OCI-M1 (cell line): ENCODE results near the gene TP53I3.
"Not testable (repeated sequence)": the region's sequence is repeated elsewhere in the genome, so short reads cannot be mapped to it uniquely, and the experiment has no call there.

Experiments
- DNase-seq: peaks from one replicate; lab custom pipeline; 2025; lab: John Stamatoyannopoulos, UW

Gene TP53I3

DNA sequence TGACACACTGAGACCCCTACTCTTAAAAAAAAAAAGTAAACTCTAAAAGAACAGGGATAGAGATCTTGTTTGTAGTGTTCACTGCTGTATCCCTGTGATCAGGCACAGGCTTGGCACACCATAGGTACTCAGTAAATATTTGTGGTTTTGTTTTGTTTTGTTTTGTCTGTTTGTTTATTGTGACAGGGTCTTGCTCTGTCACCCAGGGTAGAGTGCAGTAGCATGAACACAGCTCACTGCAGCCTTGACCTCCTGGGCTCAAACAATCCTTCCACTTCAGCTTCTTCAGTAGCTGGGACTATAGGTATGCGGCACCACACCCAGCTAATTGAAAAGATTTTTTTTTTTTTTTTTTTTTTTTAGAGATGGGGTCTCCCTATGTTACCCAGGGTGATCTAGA, 31.7 kb downstream of the TP53I3 start:
- no peak for DNase-seq

- DNase-seq, result no peak
Observed at GRCh38 chr2:24051833-24052232, 32.8 kb downstream of the TP53I3 start.

- no peak for DNase-seq
Observed at GRCh38 chr2:24050041-24050979, 34.3 kb downstream of the TP53I3 start.

GRCh38 chr2:24049485-24050021, 35.1 kb downstream of the TP53I3 start, which contains the start of gene FKBP1B:
FKBP1B (plus strand) TSS chr2:24049741; CDS start chr2:24049850, 109 bp downstream.
- no peak for DNase-seq

GRCh38 chr2:24048769-24049484, 35.7 kb downstream of the TP53I3 start:
- peak; percentile 54 for DNase-seq

DNA sequence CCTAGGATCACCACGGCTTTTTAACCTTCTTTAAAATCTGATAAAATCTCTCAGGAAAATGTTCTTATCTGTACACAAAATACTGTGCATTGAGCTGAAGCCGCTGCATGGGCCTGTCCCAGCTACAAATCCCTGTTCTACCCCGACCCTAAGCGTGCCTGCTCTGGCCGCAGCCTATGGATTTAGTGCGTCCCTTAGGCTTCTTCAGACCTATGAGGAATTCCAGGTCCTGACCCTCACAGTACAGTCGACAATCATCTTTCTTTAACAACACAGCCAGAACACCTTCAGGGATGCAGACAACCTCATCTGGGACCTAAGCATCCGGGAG, 37.0 kb downstream of the TP53I3 start:
- no peak for DNase-seq

- peak; percentile 99 for DNase-seq
Observed at GRCh38 chr2:24046930-24047702, 37.5 kb downstream of the TP53I3 start, which contains the start of gene WDCP. WDCP (minus strand) TSS chr2:24047391; CDS start chr2:24039494, 7,897 bp downstream.

DNA sequence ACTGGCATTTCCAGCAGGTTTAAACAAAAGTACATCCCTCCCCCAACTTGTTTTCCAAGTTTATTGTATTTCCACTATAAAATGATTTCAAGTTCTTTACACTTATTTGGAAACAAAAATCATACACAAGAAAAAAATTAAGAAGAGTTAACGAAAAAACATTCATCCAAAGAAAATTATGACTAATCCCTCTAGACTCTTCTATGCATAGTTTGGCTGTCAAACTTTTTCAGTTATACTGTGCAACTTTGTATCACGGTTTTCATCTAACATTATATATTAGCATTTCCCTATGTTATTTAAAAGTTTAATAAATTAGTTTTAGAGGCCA, 38.1 kb downstream of the TP53I3 start:
- no peak for DNase-seq

DNA sequence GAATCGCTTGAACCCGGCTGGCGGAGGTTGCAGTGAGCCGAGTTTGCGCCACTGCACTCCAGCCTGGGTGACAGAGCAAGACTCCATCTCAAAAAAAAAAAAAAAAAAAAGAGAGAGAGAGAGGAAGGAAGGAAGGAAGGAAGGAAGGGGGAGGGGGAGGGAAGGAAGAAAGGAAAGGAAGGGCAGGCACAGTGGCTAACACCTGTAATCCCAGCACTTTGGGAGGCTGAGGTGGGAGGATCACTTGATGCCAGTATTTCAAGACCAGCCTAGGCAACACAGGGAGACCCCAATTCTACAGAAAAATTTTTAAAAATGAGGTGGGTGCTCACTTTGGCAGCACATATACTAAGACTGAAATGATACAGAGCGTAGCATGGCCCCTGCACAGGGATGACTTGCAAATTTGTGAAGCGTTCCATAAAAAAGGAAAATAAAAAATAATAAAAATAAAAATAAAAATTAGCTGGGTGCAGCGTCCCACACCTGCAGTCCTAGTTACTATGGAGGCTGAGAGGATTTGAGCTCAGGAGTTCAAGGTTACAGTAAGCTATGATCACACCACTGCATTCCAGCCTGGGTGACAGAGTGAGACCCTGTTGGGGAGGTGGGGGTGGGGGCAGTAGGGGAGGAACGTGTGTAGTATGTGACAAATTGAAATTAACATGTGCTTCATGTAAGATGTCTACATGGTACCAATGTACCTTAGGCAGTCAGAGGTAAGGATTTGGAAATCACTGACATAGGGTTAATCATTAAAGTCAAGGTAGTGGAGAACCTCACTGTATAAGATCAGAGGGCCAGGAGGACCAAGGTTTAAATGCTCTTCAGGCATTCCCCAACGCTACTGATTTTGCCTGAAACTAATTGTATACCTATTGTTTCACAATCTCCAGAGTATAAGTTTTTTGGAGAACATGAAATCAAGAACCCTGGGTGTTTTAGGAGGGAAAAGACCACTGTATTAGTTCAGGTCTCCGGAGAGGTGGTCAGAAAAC, 38.8 kb downstream of the TP53I3 start:
- DNase-seq, result peak; percentile 28

GRCh38 chr2:24043133-24043532, 41.5 kb downstream of the TP53I3 start:
- not testable (repeated sequence) for DNase-seq

DNA sequence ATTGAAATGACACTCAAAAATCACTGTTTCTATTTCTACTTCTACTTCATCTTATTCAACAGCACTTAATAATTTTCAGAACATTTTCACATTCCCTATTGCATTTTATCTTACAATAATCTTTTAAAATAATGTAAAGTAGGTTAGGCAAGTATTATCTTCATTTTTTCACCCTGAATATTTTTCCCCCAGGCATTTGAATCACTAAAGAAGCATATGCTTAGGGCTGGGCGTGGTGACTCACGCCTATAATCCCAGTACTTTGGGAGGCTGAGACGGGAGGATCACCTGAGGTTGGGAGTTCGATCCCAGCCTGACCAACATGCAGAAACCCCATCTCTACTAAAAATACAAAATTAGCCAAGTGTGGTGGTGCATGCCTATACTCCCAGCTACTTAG, 44.1 kb downstream of the TP53I3 start:
- DNase-seq, result no peak

GRCh38 chr2:24038786-24039499, 45.7 kb downstream of the TP53I3 start:
- no peak for DNase-seq
